22Rv1 (cell line): Measurements from ENCODE around the gene EFNA2.

ENCODE experiments used
- H3K27ac ChIP-seq: fragments of 450-650 bp; 2 replicates; pipeline ENCODE4 v1.5.1; 2017
- CTCF ChIP-seq: fragments of 450-650 bp; IDR thresholded peaks from 2 replicates; pipeline ENCODE4 v1.5.1; 2017; ENCODE audit warnings: mild to moderate bottlenecking
- ZFX ChIP-seq: fragments of 450-650 bp; IDR thresholded peaks from 2 replicates; pipeline ENCODE4 v1.6.1; 2017; ENCODE audit warnings: antibody characterized with exemption, borderline replicate concordance

The EFNA2 gene

GRCh38 chr19:1269065-1269477, 16.6 kb upstream of the EFNA2 start, which contains the start of gene CIRBP:
TSS of gene CIRBP (plus strand) at chr19:1269332. CDS start at chr19:1270934, 1,602 bp downstream.
- peak within 1 kb of the TSS; percentile 99 for H3K27ac ChIP-seq
- TF ChIP-seq CTCF (no peak), ZFX (no peak)

GRCh38 chr19:1269478-1270212, 16.0 kb upstream of the EFNA2 start:
- TF ChIP-seq CTCF (no peak), ZFX (no peak)
- H3K27ac ChIP-seq: peak overlapping the region; percentile 99

DNA sequence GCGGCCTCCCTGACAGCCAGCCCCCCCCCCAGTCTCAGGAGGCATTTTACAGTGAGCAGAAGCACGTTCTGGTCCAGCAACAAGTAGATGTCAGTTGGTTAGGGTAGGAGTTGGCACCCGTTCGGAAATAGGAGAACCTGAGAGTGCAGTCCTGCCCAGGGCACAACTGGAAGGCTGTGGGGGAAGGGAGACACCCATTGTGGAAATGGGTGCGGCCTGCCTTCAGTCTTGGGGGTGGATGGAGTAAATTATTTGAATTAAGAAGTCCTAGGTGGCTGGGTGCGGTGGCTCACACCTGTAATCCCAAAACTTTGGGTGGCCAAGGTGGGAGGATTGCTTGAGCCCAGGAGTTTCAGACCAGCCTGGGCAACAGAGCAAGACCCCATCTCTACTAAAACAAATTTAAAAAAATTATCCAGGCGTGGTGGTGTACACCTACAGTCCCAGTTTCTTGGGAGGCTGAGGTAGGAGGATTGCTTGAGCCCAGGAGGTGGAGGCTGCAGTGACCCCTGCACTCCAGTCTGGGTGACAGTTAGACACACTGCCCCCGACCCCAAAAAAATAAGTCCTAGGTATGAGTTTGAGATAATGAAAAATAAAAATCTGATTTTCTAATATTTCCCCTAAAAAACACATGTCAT, 15.3 kb upstream of the EFNA2 start:
- TF ChIP-seq CTCF (no peak), ZFX (no peak)
- H3K27ac ChIP-seq: peak overlapping the region; percentile 99

DNA sequence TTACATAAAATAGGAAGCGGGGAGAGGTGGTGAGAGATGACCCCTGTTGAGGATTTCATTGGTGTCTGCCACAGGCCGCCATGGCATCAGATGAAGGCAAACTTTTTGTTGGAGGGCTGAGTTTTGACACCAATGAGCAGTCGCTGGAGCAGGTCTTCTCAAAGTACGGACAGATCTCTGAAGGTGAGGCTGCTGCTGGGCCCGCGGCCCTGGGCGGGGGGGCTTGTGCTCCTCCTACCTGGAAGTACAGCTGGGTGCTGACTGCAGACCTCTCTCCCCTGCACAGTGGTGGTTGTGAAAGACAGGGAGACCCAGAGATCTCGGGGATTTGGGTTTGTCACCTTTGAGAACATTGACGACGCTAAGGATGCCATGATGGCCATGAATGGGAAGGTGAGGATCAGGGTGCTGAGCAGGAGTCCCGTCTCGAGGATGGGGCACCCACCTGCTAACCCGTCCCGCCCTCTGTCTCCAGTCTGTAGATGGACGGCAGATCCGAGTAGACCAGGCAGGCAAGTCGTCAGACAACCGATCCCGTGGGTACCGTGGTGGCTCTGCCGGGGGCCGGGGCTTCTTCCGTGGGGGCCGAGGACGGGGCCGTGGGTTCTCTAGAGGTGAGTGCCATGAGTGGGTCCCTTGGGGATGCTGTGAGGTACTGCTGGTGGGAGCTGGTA, 14.7 kb upstream of the EFNA2 start:
- TF ChIP-seq ZFX (no peak), CTCF (no peak)
- peak overlapping the region; percentile 99 for H3K27ac ChIP-seq

- peak overlapping the region; percentile 99 for H3K27ac ChIP-seq
- TF ChIP-seq ZFX (no peak), CTCF (no peak)
Measured at GRCh38 chr19:1271528-1272422, 13.9 kb upstream of the EFNA2 start.

GRCh38 chr19:1272423-1273262, 13.0 kb upstream of the EFNA2 start:
- TF ChIP-seq ZFX (no peak), CTCF (no peak)
- peak overlapping the region; percentile 99 for H3K27ac ChIP-seq
